Prostate gland (tissue), 2 donors: Measurements from ENCODE around the gene WFDC2. TPM values are rescaled to one million over a fixed set of nuclear protein-coding genes. Genes with fewer than 3 reads are reported as not detected.
A peak's percentile ranks its signal among the peaks of the same experiment; 100 is the strongest.

Experiments used
- DNase-seq: peaks from one replicate; pipeline ENCODE4 v3.0.0-alpha.2; 2019; ENCODE audit warnings: low spot score
- H3K27ac ChIP-seq, 2 donors: fragments of 200-600 bp; sonication (generic); 2 replicates each; pipeline ENCODE4 v1.5.1; 2017 to 2019
- H3K27me3 ChIP-seq: fragments of 200-600 bp; sonication (generic); replicated peaks from 2 replicates; pipeline ENCODE4 v1.5.1; 2019; ENCODE audit not compliant: insufficient read depth
- H3K36me3 ChIP-seq, 2 donors: fragments of 200-600 bp; sonication (generic); 1 replicate in 1 of 2; 2 replicates in 1 of 2; pipeline versions ENCODE4 v1.5.1 to v1.8.1; 2017 to 2019
- H3K4me1 ChIP-seq: fragments of 200-600 bp; sonication (generic); replicated peaks from 2 replicates; pipeline ENCODE4 v1.5.1; 2019
- H3K4me3 ChIP-seq, 2 donors: fragments of 200-600 bp; sonication (generic); 2 replicates each; pipeline ENCODE4 v1.5.1; 2017 to 2019
- H3K9me3 ChIP-seq: fragments of 200-600 bp; sonication (generic); 2 replicates; pipeline ENCODE4 v1.5.1; 2017
- CTCF ChIP-seq, 4 experiments: fragments of 200-600 bp in 2 of 4; fragments of 450-650 bp in 2 of 4; sonication (generic) in 2 of 4; IDR thresholded peaks; 1 replicate in 3 of 4; 2 replicates in 1 of 4; pipeline ENCODE4 v1.5.1; 2016 to 2019; ENCODE audit warnings: antibody characterized with exemption in 4 of 4, mild to moderate bottlenecking in 2 of 4, moderate library complexity in 2 of 4
- POLR2A ChIP-seq: fragments of 450-650 bp; IDR thresholded peaks from one replicate; pipeline ENCODE4 v1.6.1; 2016; ENCODE audit warnings: antibody characterized with exemption, mild to moderate bottlenecking
- POLR2AphosphoS5 ChIP-seq: sonication (generic); formaldehyde crosslinking; IDR thresholded peaks from one replicate; pipeline ENCODE4 v1.6.1; 2017; ENCODE audit warnings: antibody characterized with exemption
- WGBS: methylation state at CpG from one replicate; pipeline ENCODE4 v1.1.5; 2018; 5-methylcytosine and 5-hydroxymethylcytosine counted together
- intact Hi-C: fragments of 100-400 bp; cut with DNase I; formaldehyde crosslinking; loops from one replicate; pipeline ENCODE4 v1.14.2; 2022
- total RNA-seq, 2 donors: library from RNA; depleted of rRNA; stranded (reverse); fragments of >200 nt; gene quantifications; one replicate each; pipeline ENCODE4 v1.1.0, GENCODE V29; 2016

WFDC2 gene
- total RNA-seq, 2 donors from 2014 or later = 100.0 to 122 TPM

- intact Hi-C loops = no loop called here
- H3K4me3 ChIP-seq = no peak overlapping the region
- no peaks in the 10 kb centered on the region for H3K27me3 ChIP-seq
- H3K9me3 ChIP-seq = no peaks in the 10 kb centered on the region
- WGBS = 64% methylated on average over 5 of the region's 5 CpGs
- TF ChIP-seq POLR2AphosphoS5 = no peak
- no peak for TF ChIP-seq CTCF (IDR thresholded peaks at IDR 0.05)
- TF ChIP-seq POLR2A = no peak
- no peak overlapping the region for H3K27ac ChIP-seq
- H3K4me1 ChIP-seq = no peaks in the 10 kb centered on the region
- H3K36me3 ChIP-seq = no peaks in the 10 kb centered on the region
- DNase-seq = no peak
These were observed 28.5 kb upstream of the WFDC2 start for GRCh38 chr20:45440891-45441685.

GRCh38 chr20:45441746-45442145, 27.8 kb upstream of the WFDC2 start:
- no peak overlapping the region for H3K4me3 ChIP-seq
- no peaks in the 10 kb centered on the region for H3K9me3 ChIP-seq
- DNase-seq = no peak
- H3K4me1 ChIP-seq = no peaks in the 10 kb centered on the region
- no peak for TF ChIP-seq CTCF (IDR thresholded peaks at IDR 0.05)
- no peak overlapping the region for H3K27ac ChIP-seq
- no peaks in the 10 kb centered on the region for H3K36me3 ChIP-seq
- intact Hi-C loops = no loop called here
- H3K27me3 ChIP-seq = no peaks in the 10 kb centered on the region
- 67% methylated on average over 1 of the region's 1 CpG for WGBS

- no peaks in the 10 kb centered on the region for H3K27me3 ChIP-seq
- H3K9me3 ChIP-seq = no peaks in the 10 kb centered on the region
- H3K36me3 ChIP-seq = no peaks in the 10 kb centered on the region
- no peak for TF ChIP-seq CTCF (IDR thresholded peaks at IDR 0.05)
- TF ChIP-seq POLR2A = no peak
- TF ChIP-seq POLR2AphosphoS5 = no peak
- H3K4me3 ChIP-seq = no peak overlapping the region
- no peak overlapping the region for H3K27ac ChIP-seq
- intact Hi-C loops = no loop called here
- no peaks in the 10 kb centered on the region for H3K4me1 ChIP-seq
- DNase-seq = no peak
These were observed 25.5 kb upstream of the WFDC2 start for GRCh38 chr20:45444050-45444449.

GRCh38 chr20:45445805-45446562, 23.6 kb upstream of the WFDC2 start:
- intact Hi-C loops = no loop called here
- Histone ChIP-seq H3K9me3 (no peaks in the 10 kb centered on the region), H3K36me3 (no peaks in the 10 kb centered on the region), H3K4me3 (peak overlapping the region in 1 of 2 donors; percentile 0), H3K27me3 (no peaks in the 10 kb centered on the region), H3K4me1 (no peaks in the 10 kb centered on the region), H3K27ac (peak overlapping the region; percentile 24 to 65)
- DNase-seq = no peak
- TF ChIP-seq POLR2AphosphoS5 (no peak), CTCF (IDR thresholded peaks at IDR 0.05) (peak in 1 of 4 experiments; percentile 7)
- WGBS = 68% methylated on average over 7 of the region's 7 CpGs
